Pancreas (tissue), 10 donors: ENCODE measurements around the gene DLST. TPM values are rescaled to one million over a fixed set of nuclear protein-coding genes. Genes with fewer than 3 reads are reported as not detected.

ENCODE experiments used
- ATAC-seq, 4 donors: fragments of 200-7000 bp; cut with Tn5 transposase; one replicate each; pipeline versions ENCODE4 v1.8.0 to v1.9.1; 2020; ENCODE audit warnings: mild to moderate bottlenecking in 4 of 4, moderate library complexity in 4 of 4
- DNase-seq, 6 donors: peaks; one replicate each; pipeline ENCODE4 v3.0.0-alpha.2; 2020
- FAIRE-seq: peaks from 2 replicates; lab custom pipeline; 2012; peaks lifted over from hg19 to GRCh38; lab: Jason Lieb, UNC
- H3K27ac ChIP-seq, 4 donors: fragments of 200-600 bp; sonication (generic); 1 replicate in 3 of 4; 2 replicates in 1 of 4; pipeline versions ENCODE4 v1.5.0 to v1.8.0; 2020
- H3K27me3 ChIP-seq, 4 donors: fragments of 200-600 bp; one replicate each; pipeline ENCODE4 v1.8.0; 2021
- H3K36me3 ChIP-seq, 3 donors: fragments of 200-600 bp; sonication (generic) in 1 of 3; one replicate each; pipeline versions ENCODE4 v1.5.0 to v1.8.0; 2020 to 2021
- H3K4me1 ChIP-seq, 3 donors: fragments of 200-600 bp; one replicate each; pipeline ENCODE4 v1.8.0; 2021
- H3K4me3 ChIP-seq, 4 donors: fragments of 200-600 bp; sonication (generic) in 2 of 4; one replicate each; pipeline versions ENCODE4 v1.5.0 to v1.8.0; 2020 to 2021
- H3K9me3 ChIP-seq, 4 donors: fragments of 200-600 bp; one replicate each; pipeline ENCODE4 v1.8.0; 2021
- CTCF ChIP-seq, 4 donors: fragments of 200-600 bp; sonication (generic) in 3 of 4; IDR thresholded peaks; one replicate each; pipeline versions ENCODE4 v1.5.0 to v1.8.0; 2021; ENCODE audit warnings: antibody characterized with exemption in 4 of 4
- WGBS, 2 donors: extraction: QIAGEN DNeasy Blood & Tissue Kit; methylation state at CpG; one replicate each; pipeline ENCODE4 v1.1.7; 2013; 5-methylcytosine and 5-hydroxymethylcytosine counted together
- intact Hi-C, 3 donors: fragments of 100-400 bp; cut with DNase I; formaldehyde crosslinking; loops; one replicate each; pipeline versions ENCODE4 v1.11.1 to v1.14.2; 2022
- polyA plus RNA-seq, 2 donors: library from polyadenylated mRNA; stranded (reverse); fragments of 200-250 nt; gene quantifications; one replicate each; pipeline ENCODE4 v1.2.3, GENCODE V29; 2013
- total RNA-seq, 6 donors: library from RNA; stranded (reverse); fragmentation: NEBNext Ultra II Directional in 4 of 6; extraction: Animal tissue kit (Norgen Biotek cat#: 25700) in 4 of 6; gene quantifications; one replicate each; pipeline versions ENCODE4 v1.2.1 to v1.2.4, GENCODE V29; 2021 to 2023
- donor health status: healthy with polysubstance abuse.
- donor health status: DM: no; HTN: no; CAD: no; lungs with moderate emphysema.
- donor health status: DM: no; HTN: no; CAD: no.
- donor health status: control.
- donor health status: control.
- donor health status: Bipolar disorder and iron deficiency.
- donor health status: DM: yes; HTN: yes; CAD: no.
- donor health status: DM: no; HTN: no; CAD: no.
- donor health status: DM: no; HTN: no; CAD: no.
- donor health status: DM: yes; HTN: yes; CAD: no.

Gene DLST
- total and polyA plus RNA-seq, 8 donors, result 22.8 to 46.0 (median 38.6) TPM

- no peak overlapping the region for H3K27ac ChIP-seq
- DNase-seq, result peak in 1 of 6 donors; percentile 47
- 88 to 89% methylated on average over 21 to 22 of the region's 22 CpGs for WGBS, 2 donors
Measured at GRCh38 chr14:74919421-74920165, 37.9 kb downstream of the DLST start.

DNA sequence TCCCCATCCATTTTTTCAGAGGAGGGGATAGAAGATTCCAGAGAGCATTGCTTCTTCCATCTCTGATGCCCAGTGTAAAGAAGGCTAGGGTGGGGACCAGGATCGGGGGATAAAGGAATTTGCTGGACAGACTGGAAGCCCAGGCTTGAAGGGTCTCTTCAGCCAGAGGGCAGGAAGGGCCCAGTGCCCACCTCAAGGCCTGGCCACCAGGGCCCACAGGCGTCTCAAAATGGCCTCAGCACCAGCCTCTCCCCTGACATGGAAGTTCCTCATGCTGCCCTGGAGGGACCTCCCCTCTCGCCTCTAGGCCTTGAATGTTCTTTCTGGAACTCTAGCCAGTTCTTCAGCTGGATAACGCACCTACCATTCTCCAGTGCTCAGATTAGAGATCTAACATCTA, 38.6 kb downstream of the DLST start:
- Histone ChIP-seq H3K4me3 (no peak overlapping the region), H3K36me3 (no peaks in the 10 kb centered on the region), H3K4me1 (no peaks in the 10 kb centered on the region), H3K27ac (no peak overlapping the region), H3K27me3 (no peaks in the 10 kb centered on the region), H3K9me3 (no peaks in the 10 kb centered on the region)
- intact Hi-C loops, result no loop called here
- DNase-seq (no peak), FAIRE-seq (no peak), ATAC-seq (no peak)
- TF ChIP-seq CTCF (IDR thresholded peaks at IDR 0.05), result no peak
- WGBS, 2 donors, result 86 to 90% methylated on average over 4 of the region's 4 CpGs

More at GRCh38 chr14:74919421-74920165, 37.9 kb downstream of the DLST start:
- FAIRE-seq (no peak), ATAC-seq (no peak)
- H3K27me3 ChIP-seq, result no peaks in the 10 kb centered on the region
- H3K4me3 ChIP-seq, result no peak overlapping the region
- no peak for TF ChIP-seq CTCF (IDR thresholded peaks at IDR 0.05)
- H3K9me3 ChIP-seq, result no peaks in the 10 kb centered on the region
- H3K36me3 ChIP-seq, result no peaks in the 10 kb centered on the region
- intact Hi-C loops, result loop anchor here in 2 of 3 donors (10.0 kb wide), 1 partner anchor 165 kb away; no protein-coding TSS in a partner anchor
- H3K4me1 ChIP-seq, result no peaks in the 10 kb centered on the region

- 88 to 90% methylated on average over 19 of the region's 19 CpGs for WGBS, 2 donors
- no peak for ATAC-seq
- Histone ChIP-seq H3K9me3 (no peaks in the 10 kb centered on the region), H3K27me3 (no peaks in the 10 kb centered on the region), H3K4me3 (no peak overlapping the region), H3K27ac (no peak overlapping the region), H3K4me1 (no peaks in the 10 kb centered on the region), H3K36me3 (no peaks in the 10 kb centered on the region)
- intact Hi-C loops, result no loop called here
- DNase-seq, result peak in 2 of 6 donors; percentile 13 to 51
- FAIRE-seq, result no peak
- TF ChIP-seq CTCF (IDR thresholded peaks at IDR 0.05), result no peak
Measured at GRCh38 chr14:74921053-74921620, 39.4 kb downstream of the DLST start.

GRCh38 chr14:74921987-74922751, 40.5 kb downstream of the DLST start:
- Histone ChIP-seq H3K27me3 (no peaks in the 10 kb centered on the region), H3K4me3 (peak overlapping the region; percentile 38 to 91 (median 72)), H3K27ac (no peak overlapping the region), H3K36me3 (no peaks in the 10 kb centered on the region), H3K4me1 (no peaks in the 10 kb centered on the region), H3K9me3 (no peaks in the 10 kb centered on the region)
- DNase-seq (peak in 1 of 6 donors; percentile 8), FAIRE-seq (no peak), ATAC-seq (no peak)
- intact Hi-C loops, result no loop called here
- WGBS, 2 donors, result 60 to 67% methylated on average over 19 of the region's 19 CpGs
- no peak for TF ChIP-seq CTCF (IDR thresholded peaks at IDR 0.05)
